Activated CD4-positive, alpha-beta T cell treated with anti-CD3 and anti-CD28 coated beads, Interleukin-2, amount 10 ng/mL, durations not matched to agents 7 days and 5 days (primary cell): ENCODE data around the gene ABTB2. TPM values are rescaled to one million over a fixed set of nuclear protein-coding genes. Genes with fewer than 3 reads are reported as not detected.
"Not testable (repeated sequence)": the region's sequence is repeated elsewhere in the genome, so short reads cannot be mapped to it uniquely, and the experiment has no call there.

ENCODE experiments used
- CTCF ChIA-PET: fragments of 350-600 bp; sonication (Branson Sonifier 250); formaldehyde crosslinking; loops from one replicate; lab custom pipeline; 2021; ENCODE audit warnings: antibody characterized with exemption; lab: Charles Lee
- POLR2A ChIA-PET: fragments of 350-600 bp; sonication (Branson Sonifier 250); formaldehyde crosslinking; loops from one replicate; lab custom pipeline; 2021; ENCODE audit warnings: antibody characterized with exemption; lab: Charles Lee
- DNase-seq: peaks from one replicate; pipeline ENCODE4 v3.0.0-alpha.2; 2020
- H3K27ac Mint-ChIP-seq: one replicate; pipeline ENCODE4 v1.8.0; 2021; ENCODE audit warnings: mild to moderate bottlenecking, moderate library complexity, mixed read lengths
- H3K27me3 Mint-ChIP-seq: one replicate; pipeline ENCODE4 v1.8.0; 2021; ENCODE audit warnings: mixed read lengths
- H3K36me3 Mint-ChIP-seq: one replicate; pipeline ENCODE4 v1.8.0; 2021; ENCODE audit warnings: low read depth, mixed read lengths
- H3K4me1 Mint-ChIP-seq: one replicate; pipeline ENCODE4 v1.8.0; 2021; ENCODE audit warnings: mixed read lengths
- H3K4me3 Mint-ChIP-seq: one replicate; pipeline ENCODE4 v1.8.0; 2021; ENCODE audit warnings: mild to moderate bottlenecking, moderate library complexity, mixed read lengths
- H3K9me3 Mint-ChIP-seq: one replicate; pipeline ENCODE4 v1.8.0; 2021; ENCODE audit warnings: mixed read lengths
- total RNA-seq, 2 experiments: library from RNA; stranded (reverse); gene quantifications; one replicate each; pipeline ENCODE4 v1.2.3, GENCODE V29; 2021

The ABTB2 gene
- total RNA-seq, 2 experiments from 2014 or later = 0.55 to 0.65 TPM

- Mint-ChIP-seq H3K4me3 (no peak overlapping the region), H3K36me3 (no peaks in the 10 kb centered on the region), H3K27me3 (peaks cover 8% of the 10 kb centered on the region), H3K27ac (no peak overlapping the region), H3K9me3 (no peaks in the 10 kb centered on the region), H3K4me1 (peaks cover 2% of the 10 kb centered on the region)
- ChIA-PET CTCF (interaction anchor here (0.6 to 10.0 kb wide), 3 partner anchors 14 to 1760 kb away, joined by 3 to 77 read pairs (median 3); no protein-coding TSS in a partner anchor), POLR2A (no interaction called here)
- DNase-seq = no peak
Observed at GRCh38 chr11:34189191-34189590, 168.6 kb downstream of the ABTB2 start.

- no peak for DNase-seq
- H3K27ac Mint-ChIP-seq = no peak overlapping the region
- no peaks in the 10 kb centered on the region for H3K36me3 Mint-ChIP-seq
- no peaks in the 10 kb centered on the region for H3K9me3 Mint-ChIP-seq
- peaks cover 2% of the 10 kb centered on the region for H3K4me1 Mint-ChIP-seq
- ChIA-PET POLR2A (no interaction called here), CTCF (interaction anchor here (0.6 to 10.0 kb wide), 3 partner anchors 13 to 67 kb away, joined by 3 to 77 read pairs (median 3); no protein-coding TSS in a partner anchor)
- H3K27me3 Mint-ChIP-seq = peaks cover 8% of the 10 kb centered on the region
- no peak overlapping the region for H3K4me3 Mint-ChIP-seq
Observed at GRCh38 chr11:34188181-34188580, 169.6 kb downstream of the ABTB2 start.

GRCh38 chr11:34185926-34186841, 171.6 kb downstream of the ABTB2 start:
- ChIA-PET POLR2A (no interaction called here), CTCF (interaction anchor here (1.3 to 10.0 kb wide), 5 partner anchors 11 to 171 kb away, joined by 3 to 77 read pairs (median 4); partner anchors contain the start of gene ABTB2)
- Mint-ChIP-seq H3K27ac (no peak overlapping the region), H3K4me3 (no peak overlapping the region), H3K9me3 (no peaks in the 10 kb centered on the region), H3K4me1 (no peaks in the 10 kb centered on the region), H3K36me3 (no peaks in the 10 kb centered on the region), H3K27me3 (peaks cover 8% of the 10 kb centered on the region)
- no peak for DNase-seq

- Mint-ChIP-seq H3K4me1 (no peaks in the 10 kb centered on the region), H3K27ac (no peak overlapping the region), H3K9me3 (no peaks in the 10 kb centered on the region), H3K27me3 (peaks cover 6% of the 10 kb centered on the region), H3K36me3 (no peaks in the 10 kb centered on the region), H3K4me3 (no peak overlapping the region)
- no peak for DNase-seq
- POLR2A ChIA-PET = interaction anchor here (0.7 kb wide), 1 partner anchor 134 kb away, joined by 4 read pairs; no protein-coding TSS in a partner anchor
- CTCF ChIA-PET = interaction anchor here (1.3 to 10.0 kb wide), 5 partner anchors 8 to 16 kb away, joined by 3 to 77 read pairs (median 6); no protein-coding TSS in a partner anchor
Observed at GRCh38 chr11:34184505-34185015, 173.2 kb downstream of the ABTB2 start.

- Mint-ChIP-seq H3K36me3 (no peaks in the 10 kb centered on the region), H3K27ac (no peak overlapping the region), H3K4me3 (no peak overlapping the region), H3K4me1 (no peaks in the 10 kb centered on the region), H3K9me3 (no peaks in the 10 kb centered on the region), H3K27me3 (peaks cover 5% of the 10 kb centered on the region)
- ChIA-PET CTCF (interaction anchor here (1.3 to 10.0 kb wide), 4 partner anchors 8 to 16 kb away, joined by 3 to 77 read pairs (median 5); no protein-coding TSS in a partner anchor), POLR2A (no interaction called here)
- DNase-seq = no peak
Observed at GRCh38 chr11:34183848-34184391, 173.9 kb downstream of the ABTB2 start.

GRCh38 chr11:34182921-34183685, 174.7 kb downstream of the ABTB2 start:
- Mint-ChIP-seq H3K27me3 (peaks cover 1% of the 10 kb centered on the region), H3K4me1 (no peaks in the 10 kb centered on the region), H3K36me3 (no peaks in the 10 kb centered on the region), H3K4me3 (no peak overlapping the region), H3K9me3 (no peaks in the 10 kb centered on the region), H3K27ac (no peak overlapping the region)
- ChIA-PET CTCF (interaction anchor here (1.4 to 10.0 kb wide), 3 partner anchors 8 to 12 kb away, joined by 4 to 77 read pairs (median 6); no protein-coding TSS in a partner anchor), POLR2A (no interaction called here)
- no peak for DNase-seq

GRCh38 chr11:34182425-34182824, 175.4 kb downstream of the ABTB2 start:
- CTCF ChIA-PET = interaction anchor here (0.7 to 10.0 kb wide), 3 partner anchors 7 to 186 kb away, joined by 3 to 77 read pairs (median 3); no protein-coding TSS in a partner anchor
- POLR2A ChIA-PET = no interaction called here
- no peaks in the 10 kb centered on the region for H3K9me3 Mint-ChIP-seq
- no peak for DNase-seq
- no peak overlapping the region for H3K27ac Mint-ChIP-seq
- no peak overlapping the region for H3K4me3 Mint-ChIP-seq
- H3K4me1 Mint-ChIP-seq = no peaks in the 10 kb centered on the region
- peaks cover 2% of the 10 kb centered on the region for H3K27me3 Mint-ChIP-seq
- no peaks in the 10 kb centered on the region for H3K36me3 Mint-ChIP-seq

GRCh38 chr11:34181856-34182405, 175.9 kb downstream of the ABTB2 start:
- Mint-ChIP-seq H3K4me3 (no peak overlapping the region), H3K9me3 (no peaks in the 10 kb centered on the region), H3K27me3 (peaks cover 2% of the 10 kb centered on the region), H3K27ac (no peak overlapping the region), H3K36me3 (no peaks in the 10 kb centered on the region), H3K4me1 (no peaks in the 10 kb centered on the region)
- DNase-seq = no peak
- POLR2A ChIA-PET = no interaction called here
- CTCF ChIA-PET = interaction anchor here (0.7 to 10.0 kb wide), 5 partner anchors 6 to 185 kb away, joined by 3 to 77 read pairs (median 3); no protein-coding TSS in a partner anchor

GRCh38 chr11:34181251-34181650, 176.6 kb downstream of the ABTB2 start:
- no peak overlapping the region for H3K27ac Mint-ChIP-seq
- no peak for DNase-seq
- H3K9me3 Mint-ChIP-seq = no peaks in the 10 kb centered on the region
- H3K27me3 Mint-ChIP-seq = peaks cover 4% of the 10 kb centered on the region
- H3K4me1 Mint-ChIP-seq = peaks cover under 1% of the 10 kb centered on the region
- POLR2A ChIA-PET = no interaction called here
- no peak overlapping the region for H3K4me3 Mint-ChIP-seq
- CTCF ChIA-PET = interaction anchor here (0.8 to 1.8 kb wide), 5 partner anchors 11 to 177 kb away, joined by 3 to 7 read pairs (median 3); partner anchors contain the start of gene ABTB2
- H3K36me3 Mint-ChIP-seq = no peaks in the 10 kb centered on the region

- CTCF ChIA-PET = interaction anchor here (0.8 to 1.8 kb wide), 6 partner anchors 10 to 177 kb away, joined by 3 to 7 read pairs (median 3); partner anchors contain the start of gene ABTB2
- H3K36me3 Mint-ChIP-seq, H3K9me3 Mint-ChIP-seq, H3K27ac Mint-ChIP-seq, DNase-seq, POLR2A ChIA-PET, H3K4me3 Mint-ChIP-seq, H3K4me1 Mint-ChIP-seq, H3K27me3 Mint-ChIP-seq: not testable (repeated sequence)
Observed at GRCh38 chr11:34180814-34181165, 177.0 kb downstream of the ABTB2 start.

GRCh38 chr11:34180040-34180813, 177.6 kb downstream of the ABTB2 start:
- DNase-seq = no peak
- peaks cover 8% of the 10 kb centered on the region for H3K4me1 Mint-ChIP-seq
- H3K27me3 Mint-ChIP-seq = peaks cover 6% of the 10 kb centered on the region
- no peaks in the 10 kb centered on the region for H3K36me3 Mint-ChIP-seq
- ChIA-PET CTCF (interaction anchor here (0.9 to 1.8 kb wide), 8 partner anchors 11 to 275 kb away, joined by 3 to 7 read pairs (median 3); partner anchors contain the start of gene ABTB2), POLR2A (interaction anchor here (0.5 kb wide), 1 partner anchor 153 kb away, joined by 4 read pairs; no protein-coding TSS in a partner anchor)
- no peaks in the 10 kb centered on the region for H3K9me3 Mint-ChIP-seq
- no peak overlapping the region for H3K27ac Mint-ChIP-seq
- no peak overlapping the region for H3K4me3 Mint-ChIP-seq
